NCI-H345 treated with DMSO at 0.1 percent for 48 hours (cell line): ENCODE data around the gene PPM1L.

Experiments
- DNase-seq: peaks from one replicate; lab custom pipeline; 2025; ENCODE audit not compliant: unreplicated experiment; lab: John Stamatoyannopoulos, UW

The PPM1L gene

GRCh38 chr3:160763073-160763472, 7.0 kb downstream of the PPM1L start:
- no peak for DNase-seq

- no peak for DNase-seq
These were observed 9.2 kb downstream of the PPM1L start for GRCh38 chr3:160765211-160765610.

- no peak for DNase-seq
These were observed 12.0 kb downstream of the PPM1L start for GRCh38 chr3:160768031-160768430.

- no peak for DNase-seq
These were observed 12.9 kb downstream of the PPM1L start for GRCh38 chr3:160768918-160769317.

GRCh38 chr3:160771811-160772459, 15.9 kb downstream of the PPM1L start:
- DNase-seq = no peak

- no peak for DNase-seq
These were observed 17.7 kb downstream of the PPM1L start for GRCh38 chr3:160773722-160774121.

GRCh38 chr3:160774172-160774571, 18.1 kb downstream of the PPM1L start:
- no peak for DNase-seq

GRCh38 chr3:160778480-160778879, 22.4 kb downstream of the PPM1L start:
- DNase-seq = no peak

- DNase-seq = no peak
These were observed 23.0 kb downstream of the PPM1L start for GRCh38 chr3:160779040-160779439.

GRCh38 chr3:160780245-160780644, 24.2 kb downstream of the PPM1L start:
- no peak for DNase-seq

- DNase-seq = no peak
These were observed 25.4 kb downstream of the PPM1L start for GRCh38 chr3:160781402-160781801.

GRCh38 chr3:160781863-160782262, 25.8 kb downstream of the PPM1L start:
- no peak for DNase-seq

GRCh38 chr3:160784853-160785252, 28.8 kb downstream of the PPM1L start:
- DNase-seq = no peak

- DNase-seq = no peak
These were observed 34.7 kb downstream of the PPM1L start for GRCh38 chr3:160790726-160791125.

- DNase-seq = no peak
These were observed 36.5 kb downstream of the PPM1L start for GRCh38 chr3:160792540-160792939.

GRCh38 chr3:160793722-160794252, 37.8 kb downstream of the PPM1L start:
- DNase-seq = no peak

- DNase-seq = no peak
These were observed 40.2 kb downstream of the PPM1L start for GRCh38 chr3:160796089-160796812.

- DNase-seq = no peak
These were observed 40.8 kb downstream of the PPM1L start for GRCh38 chr3:160796813-160797164.

- no peak for DNase-seq
These were observed 41.3 kb downstream of the PPM1L start for GRCh38 chr3:160797356-160797755.

- no peak for DNase-seq
These were observed 45.5 kb downstream of the PPM1L start for GRCh38 chr3:160801386-160802118.

- no peak for DNase-seq
These were observed 48.7 kb downstream of the PPM1L start for GRCh38 chr3:160804762-160805161.

- no peak for DNase-seq
These were observed 50.1 kb downstream of the PPM1L start for GRCh38 chr3:160806094-160806493.
